HG03097 (cell line): ENCODE results near the gene SNX8.
A peak's percentile ranks its signal among the peaks of the same experiment; 100 is the strongest.
"Not testable (repeated sequence)": the region's sequence is repeated elsewhere in the genome, so short reads cannot be mapped to it uniquely, and the experiment has no call there.

Experiments used
- ATAC-seq: cut with Tn5 transposase; IDR thresholded peaks from one replicate; pipeline ENCODE4 v1.9.1; 2021; ENCODE audit not compliant: unreplicated experiment, low FRiP score

SNX8 gene

DNA sequence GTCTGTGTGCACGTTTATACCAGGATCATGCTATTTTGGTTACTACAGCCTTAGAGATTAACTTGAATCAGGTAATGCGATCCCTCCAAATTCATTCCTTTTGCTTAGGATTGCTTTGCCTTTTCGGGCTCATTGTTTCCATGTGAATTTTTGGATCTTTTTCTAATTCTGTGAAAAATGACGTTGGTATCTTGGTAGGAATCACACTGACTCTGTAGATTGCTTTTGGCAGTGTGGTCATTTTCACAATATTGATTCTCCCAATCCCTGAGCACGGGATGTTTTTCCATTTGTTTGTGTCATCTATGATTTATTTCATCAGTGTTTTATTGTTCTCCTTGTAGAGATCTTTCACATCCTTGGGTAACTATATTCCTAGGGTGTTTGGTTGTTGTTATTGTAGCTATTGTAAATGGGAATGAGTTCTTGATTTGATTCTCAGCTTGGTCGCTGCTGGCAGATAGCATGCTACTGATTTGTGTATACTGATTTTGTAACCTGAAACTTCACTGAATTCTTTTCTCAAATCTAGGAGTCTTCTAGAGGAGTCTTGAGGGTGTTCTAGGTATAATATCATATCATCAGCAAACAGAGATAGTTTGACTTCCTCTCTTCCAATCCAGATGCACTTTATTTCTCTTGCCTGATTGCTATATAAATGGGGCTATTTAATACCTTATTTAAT is 18.2 kb downstream of the SNX8 start:
- no peak for ATAC-seq

GRCh38 chr7:2290877-2291276 is 23.4 kb downstream of the SNX8 start:
- no peak for ATAC-seq

DNA sequence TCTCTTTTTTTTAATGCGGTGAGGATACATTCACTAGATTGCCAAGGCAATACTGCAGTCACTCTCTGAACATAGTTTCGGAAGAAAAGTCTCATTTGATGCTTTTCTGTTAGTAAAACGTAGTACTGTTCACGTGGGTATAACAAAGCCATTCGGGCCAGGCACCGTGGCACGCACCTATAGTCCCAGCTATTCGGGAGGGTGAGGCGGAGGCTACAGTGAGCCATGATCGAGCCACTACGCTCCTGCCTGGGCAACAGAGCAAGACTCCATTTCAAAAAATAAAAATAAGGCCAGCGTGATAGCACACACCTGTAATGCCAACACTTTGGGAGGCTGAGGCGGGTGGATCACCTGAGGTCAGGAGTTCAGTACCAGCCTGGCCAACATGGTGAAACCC is 24.6 kb downstream of the SNX8 start:
- ATAC-seq = no peak

DNA sequence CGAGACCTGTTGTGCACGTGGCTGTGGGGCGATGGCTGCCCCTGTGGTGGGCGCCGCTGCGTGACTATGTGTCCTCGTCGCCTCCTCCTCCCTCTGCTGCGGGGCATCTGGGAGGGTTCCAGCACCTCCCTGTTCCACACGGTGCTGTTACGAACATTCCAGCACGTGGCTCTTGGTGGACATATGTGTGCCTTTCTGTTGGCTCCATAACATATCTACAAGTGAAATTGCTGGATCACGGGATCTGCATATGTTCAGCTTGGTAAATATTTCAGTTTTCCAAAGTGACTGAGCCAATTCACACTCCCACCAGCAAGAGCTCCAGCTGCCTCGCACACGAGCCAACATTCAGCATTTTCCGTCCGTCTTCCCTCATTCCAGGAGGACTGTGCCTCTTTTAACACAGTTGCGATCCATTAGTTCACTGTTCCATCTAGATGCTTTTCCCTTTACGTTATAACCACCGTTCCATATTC is 25.1 kb downstream of the SNX8 start:
- no peak for ATAC-seq

- peak; percentile 57 for ATAC-seq
Measured at GRCh38 chr7:2288503-2288902, 25.7 kb downstream of the SNX8 start.

GRCh38 chr7:2287745-2288144 is 26.5 kb downstream of the SNX8 start:
- ATAC-seq = no peak

- no peak for ATAC-seq
Measured at GRCh38 chr7:2283074-2283473, 31.2 kb downstream of the SNX8 start.

DNA sequence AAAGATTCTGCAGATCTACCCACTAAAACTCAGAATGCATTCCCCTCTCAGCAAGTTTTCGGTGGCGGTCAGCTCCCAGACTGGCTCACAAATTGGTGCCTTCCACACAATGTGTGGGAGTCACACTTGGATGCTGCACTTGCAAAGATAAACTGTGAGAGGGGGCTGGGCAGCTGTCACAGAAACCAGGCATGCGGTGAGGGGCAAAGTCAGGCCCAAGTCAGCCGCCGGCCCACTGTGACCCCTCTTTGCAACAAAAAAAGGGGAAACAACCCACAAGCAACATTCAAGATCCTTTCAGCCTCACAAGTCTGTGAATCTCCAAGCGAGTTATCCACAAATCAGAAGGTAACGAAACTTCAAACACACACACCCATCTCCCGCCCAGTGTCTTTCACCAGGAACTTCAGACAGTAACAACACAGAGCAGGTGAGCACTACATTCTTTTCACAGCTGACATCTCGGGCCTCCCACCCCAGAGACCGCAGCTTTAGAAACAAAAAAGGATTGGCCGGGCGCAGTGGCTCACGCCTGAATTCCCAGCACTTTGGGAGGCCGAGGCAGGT is 32.0 kb downstream of the SNX8 start:
- ATAC-seq = no peak

DNA sequence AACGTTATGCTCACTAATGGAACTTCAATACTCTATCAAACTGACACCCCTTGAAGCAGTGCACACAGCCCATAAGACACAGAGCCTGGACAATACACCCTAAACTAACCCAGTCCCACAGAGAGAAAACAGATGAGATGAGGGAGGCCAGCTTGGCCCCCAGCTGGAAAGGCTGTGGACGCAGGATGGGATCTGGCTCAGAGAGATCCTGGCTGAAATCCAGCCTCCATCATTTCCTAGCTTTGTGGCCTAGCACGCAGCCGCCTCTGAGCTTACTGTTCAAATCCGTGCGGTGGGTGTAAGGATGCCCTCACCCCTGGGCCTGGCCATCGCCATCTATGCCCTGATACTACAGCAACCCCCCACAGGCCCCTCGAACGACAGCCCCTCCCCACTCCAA is 32.7 kb downstream of the SNX8 start:
- ATAC-seq = no peak

GRCh38 chr7:2280424-2280823 is 33.8 kb downstream of the SNX8 start:
- ATAC-seq = no peak

GRCh38 chr7:2279896-2280295 is 34.3 kb downstream of the SNX8 start:
- no peak for ATAC-seq

- no peak for ATAC-seq
Measured at GRCh38 chr7:2278026-2278425, 36.2 kb downstream of the SNX8 start.

DNA sequence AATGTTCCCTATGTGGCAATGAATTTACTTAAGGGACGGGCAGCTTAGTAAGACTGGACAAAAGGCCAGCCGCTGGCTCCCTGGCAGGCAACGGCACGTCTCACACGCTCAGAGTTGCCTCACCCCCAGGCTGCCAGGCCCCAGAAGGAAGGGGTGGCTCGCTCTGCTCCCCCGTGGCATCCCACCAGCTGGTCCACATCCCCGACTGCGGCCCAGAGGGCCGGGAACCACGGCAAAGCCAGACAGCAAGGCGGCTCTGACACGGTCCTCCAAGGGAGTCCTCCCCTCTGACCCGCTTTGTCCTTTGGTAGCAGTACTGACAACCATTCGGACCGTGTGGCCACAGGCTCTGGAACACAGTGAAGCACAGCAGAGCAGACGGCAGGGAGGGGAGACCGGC is 38.1 kb downstream of the SNX8 start:
- ATAC-seq = no peak

DNA sequence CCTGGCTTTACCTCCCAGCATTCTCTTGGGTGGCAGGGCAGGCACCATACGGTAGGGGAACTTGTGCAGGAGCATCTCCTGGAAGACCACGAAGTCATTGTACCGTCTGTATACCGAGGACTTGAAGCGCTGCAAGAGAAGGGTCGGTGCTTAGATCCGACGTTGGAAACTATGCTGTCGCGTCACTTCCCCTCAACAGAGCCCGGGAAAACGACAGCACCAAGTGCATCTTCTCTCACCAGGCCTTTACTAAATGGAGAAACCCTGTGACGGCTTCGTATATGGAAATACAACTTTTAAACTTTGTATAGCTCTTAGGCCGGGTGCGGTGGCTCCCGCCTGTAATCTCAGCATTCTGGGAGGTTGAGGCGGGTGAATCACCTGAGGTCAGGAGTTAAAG is 39.1 kb downstream of the SNX8 start:
- ATAC-seq = no peak

GRCh38 chr7:2274666-2275065 is 39.6 kb downstream of the SNX8 start:
- ATAC-seq = no peak

GRCh38 chr7:2273866-2274265 is 40.4 kb downstream of the SNX8 start:
- ATAC-seq = no peak

DNA sequence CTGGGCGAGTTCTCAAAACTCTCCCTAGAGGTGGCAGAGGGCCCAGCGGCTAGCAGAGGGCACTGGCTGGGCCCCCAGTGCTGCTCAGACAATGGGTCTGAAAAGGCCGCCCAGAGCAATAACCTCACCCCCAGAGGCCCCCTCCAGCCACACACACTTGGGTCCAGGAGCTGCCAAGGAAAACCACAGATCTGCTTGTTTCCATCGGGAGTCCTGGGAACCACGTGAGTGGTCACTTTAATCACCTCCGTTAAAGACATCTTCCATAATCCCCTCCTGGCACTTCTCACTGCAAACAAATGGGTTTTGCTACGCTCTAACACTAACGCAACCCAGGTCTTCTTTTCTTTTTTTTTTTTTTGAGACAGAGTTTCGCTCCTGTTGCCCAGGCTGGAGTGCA is 42.2 kb downstream of the SNX8 start:
- ATAC-seq = no peak

DNA sequence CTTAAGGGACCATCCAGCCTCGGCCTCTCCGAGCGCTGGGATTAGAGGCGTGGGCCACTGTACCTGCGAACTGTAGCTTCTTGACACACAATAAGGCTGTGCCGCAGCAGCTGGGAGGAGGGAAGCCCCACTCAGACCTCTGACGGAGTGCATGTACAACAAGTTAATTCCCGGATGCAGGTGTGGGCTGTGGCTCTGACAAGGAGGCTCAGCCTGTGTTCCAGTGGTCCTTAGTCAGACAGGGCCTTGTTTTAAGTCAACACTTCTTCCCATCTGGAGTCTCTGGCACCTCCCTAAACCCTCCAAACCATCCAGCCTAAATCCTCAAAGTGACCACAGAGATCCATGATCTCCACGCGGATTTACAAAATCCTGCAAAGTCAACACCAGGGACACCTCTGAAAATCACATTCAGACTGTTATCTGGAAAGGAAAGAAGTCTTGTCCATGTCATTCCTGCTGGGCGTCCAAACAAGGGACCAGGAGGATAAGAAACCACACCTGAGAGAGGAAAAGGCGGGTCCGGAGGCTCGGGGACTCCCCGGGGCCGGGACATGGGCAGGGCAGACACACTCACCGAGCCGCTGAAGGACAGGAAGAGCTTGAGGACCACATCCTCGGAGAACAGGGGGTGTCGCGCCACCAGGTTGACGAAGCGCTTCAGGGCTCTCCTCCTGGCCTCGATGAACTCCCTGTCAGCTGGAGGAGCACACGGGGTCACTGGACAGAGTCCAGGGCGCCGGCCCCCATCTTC is 42.8 kb downstream of the SNX8 start:
- ATAC-seq = no peak

DNA sequence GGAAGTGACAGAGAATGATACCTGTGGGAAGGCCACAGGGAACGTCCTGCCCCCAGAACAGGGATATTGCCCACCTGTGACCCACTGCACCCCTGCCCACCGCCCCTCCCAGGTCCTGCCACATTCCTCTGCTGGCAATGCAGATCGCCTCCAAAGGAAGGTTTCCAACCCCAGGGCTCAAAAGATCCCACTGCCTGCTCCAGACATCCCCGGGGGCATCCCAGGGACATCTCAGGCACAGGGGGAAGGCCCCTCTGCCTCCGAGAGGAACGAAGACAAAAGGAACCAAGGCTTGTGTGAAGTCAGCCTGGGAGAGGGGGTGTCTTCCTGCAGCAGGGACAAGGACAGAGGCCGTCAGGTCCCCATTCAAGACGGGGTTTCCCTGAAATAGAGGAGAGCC is 43.7 kb downstream of the SNX8 start:
- ATAC-seq = no peak

GRCh38 chr7:2269991-2270460 is 44.2 kb downstream of the SNX8 start:
- no peak for ATAC-seq

GRCh38 chr7:2269089-2269990 is 44.9 kb downstream of the SNX8 start:
- not testable (repeated sequence) for ATAC-seq
